ENCODE measurements around the gene RAB41. TPM values are rescaled to one million over a fixed set of nuclear protein-coding genes. Genes with fewer than 3 reads are reported as not detected.

Gene RAB41
- total and polyA plus RNA-seq, 10 of the 15 experiments (the other 5 are each of a cell fraction or from before 2014, with no cell fraction given): 0.05 to 0.31 TPM; not detected in 8

GRCh38 chrX:70289793-70290770 lies 8.1 kb downstream of the RAB41 start, which contains the start of the genes KIF4A and PDZD11 (continued):
- TF ChIP-seq KAT2A (conservative IDR thresholded peaks at IDR 0.05; ENCODE audit: control insufficient read depth, low read depth, low read length) (no peak), POU2F2 (IDR thresholded peaks at IDR 0.05; ENCODE audit: borderline replicate concordance, low read depth, low read length) (no peak), ZNF207 (IDR thresholded peaks at IDR 0.05; ENCODE audit: borderline replicate concordance) (no peak), E4F1 (IDR thresholded peaks at IDR 0.05; ENCODE audit: borderline replicate concordance, partially characterized antibody) (no peak), BRCA1 (IDR thresholded peaks at IDR 0.05; ENCODE audit: low read depth, low read length) (no peak), IRF4 (IDR thresholded peaks at IDR 0.05; ENCODE audit: low read depth, low read length) (no peak), SUPT20H (IDR thresholded peaks at IDR 0.05; ENCODE audit: borderline replicate concordance, control insufficient read depth, low read depth, low read length) (no peak), YBX1 (IDR thresholded peaks at IDR 0.05) (no peak), MAX (IDR thresholded peaks at IDR 0.05; ENCODE audit: low read depth, low read length) (no peak; the same call in 1 of the 2 replicates), MYB (IDR thresholded peaks at IDR 0.05; ENCODE audit: borderline replicate concordance, low read depth, low read length) (no peak), ZNF217 (IDR thresholded peaks at IDR 0.05) (no peak), ZSCAN29 (IDR thresholded peaks at IDR 0.05) (no peak), TCF3 (IDR thresholded peaks at IDR 0.05; ENCODE audit: borderline replicate concordance, insufficient read depth, low read depth, low read length) (no peak)
- TF ChIP-seq, protein P1, sequence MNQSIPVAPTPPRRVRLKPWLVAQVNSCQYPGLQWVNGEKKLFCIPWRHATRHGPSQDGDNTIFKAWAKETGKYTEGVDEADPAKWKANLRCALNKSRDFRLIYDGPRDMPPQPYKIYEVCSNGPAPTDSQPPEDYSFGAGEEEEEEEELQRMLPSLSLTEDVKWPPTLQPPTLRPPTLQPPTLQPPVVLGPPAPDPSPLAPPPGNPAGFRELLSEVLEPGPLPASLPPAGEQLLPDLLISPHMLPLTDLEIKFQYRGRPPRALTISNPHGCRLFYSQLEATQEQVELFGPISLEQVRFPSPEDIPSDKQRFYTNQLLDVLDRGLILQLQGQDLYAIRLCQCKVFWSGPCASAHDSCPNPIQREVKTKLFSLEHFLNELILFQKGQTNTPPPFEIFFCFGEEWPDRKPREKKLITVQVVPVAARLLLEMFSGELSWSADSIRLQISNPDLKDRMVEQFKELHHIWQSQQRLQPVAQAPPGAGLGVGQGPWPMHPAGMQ (IDR thresholded peaks at IDR 0.05; ENCODE audit: borderline replicate concordance): no peak
- TF ChIP-seq, protein P2, sequence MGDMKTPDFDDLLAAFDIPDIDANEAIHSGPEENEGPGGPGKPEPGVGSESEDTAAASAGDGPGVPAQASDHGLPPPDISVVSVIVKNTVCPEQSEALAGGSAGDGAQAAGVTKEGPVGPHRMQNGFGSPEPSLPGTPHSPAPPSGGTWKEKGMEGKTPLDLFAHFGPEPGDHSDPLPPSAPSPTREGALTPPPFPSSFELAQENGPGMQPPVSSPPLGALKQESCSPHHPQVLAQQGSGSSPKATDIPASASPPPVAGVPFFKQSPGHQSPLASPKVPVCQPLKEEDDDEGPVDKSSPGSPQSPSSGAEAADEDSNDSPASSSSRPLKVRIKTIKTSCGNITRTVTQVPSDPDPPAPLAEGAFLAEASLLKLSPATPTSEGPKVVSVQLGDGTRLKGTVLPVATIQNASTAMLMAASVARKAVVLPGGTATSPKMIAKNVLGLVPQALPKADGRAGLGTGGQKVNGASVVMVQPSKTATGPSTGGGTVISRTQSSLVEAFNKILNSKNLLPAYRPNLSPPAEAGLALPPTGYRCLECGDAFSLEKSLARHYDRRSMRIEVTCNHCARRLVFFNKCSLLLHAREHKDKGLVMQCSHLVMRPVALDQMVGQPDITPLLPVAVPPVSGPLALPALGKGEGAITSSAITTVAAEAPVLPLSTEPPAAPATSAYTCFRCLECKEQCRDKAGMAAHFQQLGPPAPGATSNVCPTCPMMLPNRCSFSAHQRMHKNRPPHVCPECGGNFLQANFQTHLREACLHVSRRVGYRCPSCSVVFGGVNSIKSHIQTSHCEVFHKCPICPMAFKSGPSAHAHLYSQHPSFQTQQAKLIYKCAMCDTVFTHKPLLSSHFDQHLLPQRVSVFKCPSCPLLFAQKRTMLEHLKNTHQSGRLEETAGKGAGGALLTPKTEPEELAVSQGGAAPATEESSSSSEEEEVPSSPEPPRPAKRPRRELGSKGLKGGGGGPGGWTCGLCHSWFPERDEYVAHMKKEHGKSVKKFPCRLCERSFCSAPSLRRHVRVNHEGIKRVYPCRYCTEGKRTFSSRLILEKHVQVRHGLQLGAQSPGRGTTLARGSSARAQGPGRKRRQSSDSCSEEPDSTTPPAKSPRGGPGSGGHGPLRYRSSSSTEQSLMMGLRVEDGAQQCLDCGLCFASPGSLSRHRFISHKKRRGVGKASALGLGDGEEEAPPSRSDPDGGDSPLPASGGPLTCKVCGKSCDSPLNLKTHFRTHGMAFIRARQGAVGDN (IDR thresholded peaks at IDR 0.05): no peak
